ENCODE results near the gene ZKSCAN4.

The ZKSCAN4 gene

DNA sequence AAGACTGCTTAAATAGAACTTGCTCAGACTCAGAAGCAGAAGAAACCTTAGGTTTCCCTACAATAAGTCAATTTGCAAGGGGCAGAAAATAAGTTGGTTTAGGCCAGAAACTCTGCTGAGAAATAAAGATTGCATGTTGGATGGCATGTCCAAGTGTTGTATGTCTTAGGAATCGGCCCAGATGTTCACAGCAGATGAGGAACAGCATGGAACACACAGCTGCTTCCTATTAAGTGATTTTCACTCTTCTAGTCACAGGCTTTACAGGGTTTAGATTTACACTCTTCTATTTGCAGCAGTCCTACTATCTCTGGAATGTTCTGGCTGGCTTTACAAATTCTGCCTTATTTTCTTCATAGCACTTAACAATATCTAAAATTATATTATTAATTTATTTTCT is 3.2 kb downstream of the ZKSCAN4 start:
- Histone ChIP-seq H3K4me3 (ENCODE audit: low read depth, low read length) (no peak overlapping the region), H3K4me1 (ENCODE audit: control insufficient read depth, insufficient read depth, low read length) (peaks cover 14% of the 10 kb centered on the region), H3K36me3 (ENCODE audit: control insufficient read depth, insufficient read depth, low read length) (peaks cover 55% of the 10 kb centered on the region), H3K27ac (ENCODE audit: low read depth, low read length) (no peak overlapping the region), H3K27me3 (ENCODE audit: control insufficient read depth, insufficient read depth, low read length) (no peaks in the 10 kb centered on the region), H3K9me3 (ENCODE audit: control insufficient read depth, insufficient read depth, low read length) (no peaks in the 10 kb centered on the region), H3K9ac (ENCODE audit: low read depth, low read length) (no peak overlapping the region)

DNA sequence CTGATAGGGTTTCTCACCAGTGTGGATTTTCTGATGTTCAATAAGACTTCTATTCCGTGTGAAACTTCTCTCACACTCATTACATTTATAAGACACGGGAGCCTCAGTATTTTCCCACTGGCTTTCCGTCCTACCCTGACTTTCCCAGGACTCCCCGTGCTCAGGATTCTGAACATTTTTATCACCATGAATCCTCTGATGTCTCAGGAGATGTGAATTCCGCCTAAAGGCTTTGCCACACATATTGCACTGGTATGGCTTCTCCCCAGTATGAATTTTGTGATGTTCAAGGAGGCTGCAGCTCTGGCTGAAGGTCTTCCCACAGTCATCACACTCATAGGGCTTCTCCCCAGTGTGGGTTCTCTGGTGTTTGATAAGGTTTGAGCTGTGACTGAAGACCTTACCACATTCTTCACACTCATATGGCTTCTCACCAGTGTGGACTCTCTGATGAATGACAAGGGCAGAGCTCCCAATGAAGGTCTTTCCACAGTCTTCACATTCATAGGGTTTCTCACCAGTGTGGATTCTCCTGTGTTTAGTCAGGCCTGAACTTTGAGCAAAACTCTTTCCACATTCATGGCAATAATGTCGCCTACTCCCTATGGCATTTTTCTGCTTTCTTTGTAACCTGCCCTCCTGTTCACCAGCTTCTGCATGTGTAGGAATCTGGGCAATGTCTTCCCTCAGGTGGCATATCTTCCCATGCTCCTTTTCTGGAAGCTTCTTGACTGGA is 6.7 kb downstream of the ZKSCAN4 start:
- Histone ChIP-seq H3K9me3 (ENCODE audit: control insufficient read depth, insufficient read depth, low read length) (no peaks in the 10 kb centered on the region), H3K9ac (ENCODE audit: low read depth, low read length) (no peak overlapping the region), H3K27me3 (ENCODE audit: control insufficient read depth, insufficient read depth, low read length) (no peaks in the 10 kb centered on the region), H3K4me1 (ENCODE audit: control insufficient read depth, insufficient read depth, low read length) (no peaks in the 10 kb centered on the region), H3K36me3 (ENCODE audit: control insufficient read depth, insufficient read depth, low read length) (peaks cover 57% of the 10 kb centered on the region), H3K27ac (ENCODE audit: low read depth, low read length) (no peak overlapping the region), H3K4me3 (ENCODE audit: low read depth, low read length) (no peak overlapping the region)

DNA sequence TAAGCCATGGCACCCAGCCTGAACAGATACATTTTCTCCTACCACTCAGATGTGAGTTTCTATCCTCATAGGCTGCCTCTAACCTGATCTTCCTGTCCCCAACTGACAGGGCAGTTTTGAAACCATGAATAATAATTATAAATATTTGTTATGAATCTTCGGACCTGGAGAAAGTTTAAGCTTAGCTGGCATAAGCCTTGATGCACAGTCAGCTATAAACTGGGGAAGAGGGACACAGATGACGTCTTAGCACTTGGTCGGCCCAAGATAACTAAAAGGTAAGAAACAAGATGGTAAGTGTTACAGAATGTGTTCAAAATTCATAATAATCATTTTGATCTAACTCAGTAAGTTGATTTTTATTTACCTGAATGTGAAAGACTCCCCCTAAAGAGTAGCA is 8.1 kb downstream of the ZKSCAN4 start:
- H3K27ac ChIP-seq (ENCODE audit: low read depth, low read length), result no peak overlapping the region
- H3K36me3 ChIP-seq (ENCODE audit: control insufficient read depth, insufficient read depth, low read length), result peaks cover 52% of the 10 kb centered on the region
- H3K4me1 ChIP-seq (ENCODE audit: control insufficient read depth, insufficient read depth, low read length), result no peaks in the 10 kb centered on the region

DNA sequence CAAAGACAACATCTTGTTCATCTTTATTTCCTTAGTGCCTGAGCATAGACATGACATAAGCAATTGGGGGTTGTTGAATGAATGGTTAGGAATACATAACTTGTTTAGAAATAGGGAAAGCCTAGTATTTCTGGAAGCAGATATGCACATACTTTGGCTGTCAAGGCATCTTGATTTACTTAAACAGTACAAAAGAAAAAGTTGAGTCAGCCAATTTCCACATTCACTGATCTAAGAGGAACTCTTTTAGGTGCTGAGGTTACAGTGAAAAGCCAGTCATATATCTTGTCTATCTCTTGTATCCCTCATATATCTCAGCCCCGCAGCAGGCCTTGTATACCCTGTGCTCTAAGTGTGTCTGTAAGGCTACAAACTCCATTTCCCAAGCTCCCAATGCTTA is 11.6 kb downstream of the ZKSCAN4 start:
- Histone ChIP-seq H3K4me1 (ENCODE audit: control insufficient read depth, insufficient read depth, low read length) (no peaks in the 10 kb centered on the region), H3K9ac (ENCODE audit: low read depth, low read length) (no peak overlapping the region), H3K36me3 (ENCODE audit: control insufficient read depth, insufficient read depth, low read length) (peaks cover 18% of the 10 kb centered on the region), H3K9me3 (ENCODE audit: control insufficient read depth, insufficient read depth, low read length) (no peaks in the 10 kb centered on the region), H3K4me3 (ENCODE audit: low read depth, low read length) (no peak overlapping the region), H3K27ac (ENCODE audit: low read depth, low read length) (no peak overlapping the region), H3K27me3 (ENCODE audit: control insufficient read depth, insufficient read depth, low read length) (no peaks in the 10 kb centered on the region)

More for the DNA sequence above, 8.1 kb downstream of the ZKSCAN4 start:
- no peak overlapping the region for H3K9ac ChIP-seq (ENCODE audit: low read depth, low read length)
- no peaks in the 10 kb centered on the region for H3K9me3 ChIP-seq (ENCODE audit: control insufficient read depth, insufficient read depth, low read length)
- H3K27me3 ChIP-seq (ENCODE audit: control insufficient read depth, insufficient read depth, low read length), result no peaks in the 10 kb centered on the region
- no peak overlapping the region for H3K4me3 ChIP-seq (ENCODE audit: low read depth, low read length)

DNA sequence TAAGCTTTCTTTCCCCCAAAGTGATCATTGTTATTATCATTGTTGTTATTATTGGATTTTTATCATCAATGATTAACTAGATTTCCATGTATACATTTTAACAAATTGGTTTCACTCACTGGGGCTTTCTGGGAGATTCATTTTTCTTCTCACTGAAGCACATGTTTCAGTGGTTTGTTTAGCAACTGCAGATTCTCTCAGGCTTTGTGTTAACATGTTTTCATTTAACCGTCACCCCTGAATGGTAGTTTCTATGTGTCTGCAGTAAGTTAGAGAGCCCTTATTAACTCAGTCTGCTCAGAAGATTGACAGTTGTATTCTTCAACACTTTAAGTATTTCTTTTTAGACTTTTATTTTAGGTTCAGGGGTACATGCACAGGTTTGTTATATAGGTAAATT is 12.4 kb downstream of the ZKSCAN4 start:
- no peaks in the 10 kb centered on the region for H3K9me3 ChIP-seq (ENCODE audit: control insufficient read depth, insufficient read depth, low read length)
- H3K4me3 ChIP-seq (ENCODE audit: low read depth, low read length), result no peak overlapping the region
- H3K9ac ChIP-seq (ENCODE audit: low read depth, low read length), result no peak overlapping the region
- peaks cover 13% of the 10 kb centered on the region for H3K36me3 ChIP-seq (ENCODE audit: control insufficient read depth, insufficient read depth, low read length)
- no peak overlapping the region for H3K27ac ChIP-seq (ENCODE audit: low read depth, low read length)
- no peaks in the 10 kb centered on the region for H3K27me3 ChIP-seq (ENCODE audit: control insufficient read depth, insufficient read depth, low read length)
- no peaks in the 10 kb centered on the region for H3K4me1 ChIP-seq (ENCODE audit: control insufficient read depth, insufficient read depth, low read length)

DNA sequence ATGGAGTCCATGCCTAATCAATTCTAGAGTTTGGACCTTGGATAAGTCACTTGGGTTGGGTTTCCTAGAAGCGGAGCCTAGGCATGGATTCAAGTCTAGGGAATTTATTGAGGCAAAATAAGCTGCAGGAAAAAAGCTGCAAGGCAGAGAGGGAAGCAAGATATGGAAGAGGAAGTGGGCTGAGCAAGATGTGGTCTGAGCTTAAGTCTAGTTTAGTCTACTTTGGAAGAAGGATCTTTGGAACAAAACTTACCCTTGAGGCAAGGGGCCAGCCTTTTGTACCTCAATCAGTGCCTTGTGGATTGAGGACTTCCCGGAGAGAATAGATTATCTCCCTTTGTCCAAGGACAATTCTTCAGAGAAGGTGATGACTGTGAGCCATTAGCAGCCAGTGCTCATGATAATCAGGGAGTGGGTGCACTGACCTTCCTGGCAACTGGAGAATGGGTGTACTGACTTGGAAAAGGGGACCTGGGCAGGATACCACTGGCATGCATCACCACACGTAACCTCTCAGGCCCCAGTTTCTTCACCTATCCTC is 16.1 kb downstream of the ZKSCAN4 start:
- no peaks in the 10 kb centered on the region for H3K27me3 ChIP-seq (ENCODE audit: control insufficient read depth, insufficient read depth, low read length)
- H3K9me3 ChIP-seq (ENCODE audit: control insufficient read depth, insufficient read depth, low read length), result no peaks in the 10 kb centered on the region
- H3K4me1 ChIP-seq (ENCODE audit: control insufficient read depth, insufficient read depth, low read length), result no peaks in the 10 kb centered on the region
- H3K36me3 ChIP-seq (ENCODE audit: control insufficient read depth, insufficient read depth, low read length), result peaks cover 35% of the 10 kb centered on the region
- no peak overlapping the region for H3K9ac ChIP-seq (ENCODE audit: low read depth, low read length)
- H3K4me3 ChIP-seq (ENCODE audit: low read depth, low read length), result no peak overlapping the region
- H3K27ac ChIP-seq (ENCODE audit: low read depth, low read length), result no peak overlapping the region

DNA sequence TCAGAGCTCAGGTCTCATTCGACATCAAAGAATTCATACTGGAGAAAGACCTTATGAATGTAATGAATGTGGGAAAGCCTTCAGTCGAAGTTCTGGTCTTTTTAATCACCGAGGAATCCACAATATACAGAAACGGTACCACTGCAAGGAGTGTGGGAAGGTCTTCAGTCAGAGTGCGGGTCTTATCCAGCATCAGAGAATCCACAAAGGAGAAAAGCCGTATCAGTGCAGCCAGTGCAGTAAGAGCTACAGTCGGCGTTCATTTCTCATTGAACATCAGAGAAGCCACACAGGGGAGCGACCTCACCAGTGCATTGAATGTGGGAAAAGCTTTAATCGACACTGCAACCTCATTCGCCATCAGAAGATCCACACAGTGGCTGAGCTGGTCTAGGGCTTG is 19.3 kb downstream of the ZKSCAN4 start:
- Histone ChIP-seq H3K36me3 (ENCODE audit: control insufficient read depth, insufficient read depth, low read length) (peaks cover 65% of the 10 kb centered on the region), H3K9me3 (ENCODE audit: control insufficient read depth, insufficient read depth, low read length) (no peaks in the 10 kb centered on the region; the same call in 1 of the 2 replicates), H3K27ac (ENCODE audit: low read depth, low read length) (no peak overlapping the region), H3K4me3 (ENCODE audit: low read depth, low read length) (no peak overlapping the region), H3K27me3 (ENCODE audit: control insufficient read depth, insufficient read depth, low read length) (no peaks in the 10 kb centered on the region), H3K4me1 (ENCODE audit: control insufficient read depth, insufficient read depth, low read length) (no peaks in the 10 kb centered on the region), H3K9ac (ENCODE audit: low read depth, low read length) (no peak overlapping the region)

DNA sequence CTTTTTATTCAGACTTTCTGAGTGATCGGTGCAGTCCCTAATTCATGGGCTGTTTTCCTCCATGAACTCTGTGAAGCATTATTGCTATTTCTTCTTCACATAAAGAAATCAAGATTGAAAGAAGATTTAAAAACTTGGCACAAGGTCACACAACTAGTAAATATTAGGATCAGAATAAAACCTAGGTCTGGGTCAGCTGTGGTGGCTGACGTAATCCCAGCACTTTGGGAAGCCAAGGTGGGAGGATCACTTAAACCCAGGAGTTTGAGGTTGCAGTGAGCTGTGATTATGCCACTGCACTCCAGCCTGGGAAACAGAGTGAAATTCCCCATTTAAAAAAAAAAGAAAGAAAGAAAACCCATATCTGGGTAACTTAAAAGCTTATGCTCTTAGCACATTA is 25.6 kb downstream of the ZKSCAN4 start:
- Histone ChIP-seq H3K27ac (ENCODE audit: low read depth, low read length) (no peak overlapping the region), H3K4me1 (ENCODE audit: control insufficient read depth, insufficient read depth, low read length) (0 out of 2 replicates have a peak, but pooled peaks cover 6% of the 10 kb centered on the region), H3K36me3 (ENCODE audit: control insufficient read depth, insufficient read depth, low read length) (peaks cover 43% of the 10 kb centered on the region), H3K9me3 (ENCODE audit: control insufficient read depth, insufficient read depth, low read length) (no peaks in the 10 kb centered on the region; the same call in 1 of the 2 replicates), H3K9ac (ENCODE audit: low read depth, low read length) (no peak overlapping the region), H3K27me3 (ENCODE audit: control insufficient read depth, insufficient read depth, low read length) (peaks cover 27% of the 10 kb centered on the region), H3K4me3 (ENCODE audit: low read depth, low read length) (peak overlapping the region; percentile 94)

DNA sequence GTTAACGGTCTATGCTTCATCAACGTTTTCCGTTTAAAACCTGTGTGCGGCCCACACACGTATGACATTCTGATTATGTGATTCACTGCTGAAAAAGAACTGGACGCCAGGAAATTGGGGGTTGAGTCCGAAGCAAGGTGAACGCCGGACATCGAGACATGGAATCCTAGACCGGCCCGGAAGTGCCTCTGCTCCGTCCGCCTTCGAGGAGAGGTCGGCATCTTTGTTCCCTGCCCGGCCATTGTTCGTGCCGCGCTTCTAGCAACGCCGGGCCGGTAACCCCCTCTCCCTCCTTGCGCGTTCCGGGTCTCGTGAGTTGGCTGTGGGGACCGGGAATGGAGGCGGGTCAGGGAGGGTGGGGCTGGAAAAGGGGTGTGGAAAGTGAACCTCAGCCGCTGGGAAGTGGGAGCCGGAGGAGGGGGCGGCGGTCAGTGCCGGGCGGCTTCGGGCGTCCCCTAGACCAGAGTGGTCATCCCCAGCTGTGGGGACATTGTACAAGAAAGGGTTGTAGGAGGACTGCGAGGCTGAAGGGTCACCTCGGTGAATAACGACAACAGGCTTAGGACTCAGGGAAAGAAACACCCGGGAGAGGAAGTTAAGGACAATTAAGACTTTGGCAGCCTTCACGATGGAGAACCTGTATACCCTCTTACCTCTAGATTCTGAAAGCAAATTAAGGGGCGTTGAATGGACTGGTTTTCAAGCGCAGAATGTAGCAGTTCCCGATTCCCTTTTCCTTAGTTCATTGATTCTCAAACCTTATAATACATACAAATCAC is 26.8 kb downstream of the ZKSCAN4 start, which contains the start of gene ZSCAN9:
Gene ZSCAN9, plus strand, starts transcription at position 220 of the 779 bp plus-strand sequence. CDS start 1,810 bp downstream, outside the sequence.
- Histone ChIP-seq H3K27ac (ENCODE audit: low read depth, low read length) (peak within 1 kb of the TSS; percentile 77), H3K4me1 (ENCODE audit: control insufficient read depth, insufficient read depth, low read length) (0 out of 2 replicates have a peak, but pooled peaks cover 6% of the 10 kb centered on the region), H3K9me3 (ENCODE audit: control insufficient read depth, insufficient read depth, low read length) (no peaks in the 10 kb centered on the region; the same call in 1 of the 2 replicates), H3K27me3 (ENCODE audit: control insufficient read depth, insufficient read depth, low read length) (peaks cover 39% of the 10 kb centered on the region), H3K36me3 (ENCODE audit: control insufficient read depth, insufficient read depth, low read length) (peaks cover 31% of the 10 kb centered on the region), H3K9ac (ENCODE audit: low read depth, low read length) (peak within 1 kb of the TSS; percentile 14), H3K4me3 (ENCODE audit: low read depth, low read length) (peak within 1 kb of the TSS; percentile 94)

DNA sequence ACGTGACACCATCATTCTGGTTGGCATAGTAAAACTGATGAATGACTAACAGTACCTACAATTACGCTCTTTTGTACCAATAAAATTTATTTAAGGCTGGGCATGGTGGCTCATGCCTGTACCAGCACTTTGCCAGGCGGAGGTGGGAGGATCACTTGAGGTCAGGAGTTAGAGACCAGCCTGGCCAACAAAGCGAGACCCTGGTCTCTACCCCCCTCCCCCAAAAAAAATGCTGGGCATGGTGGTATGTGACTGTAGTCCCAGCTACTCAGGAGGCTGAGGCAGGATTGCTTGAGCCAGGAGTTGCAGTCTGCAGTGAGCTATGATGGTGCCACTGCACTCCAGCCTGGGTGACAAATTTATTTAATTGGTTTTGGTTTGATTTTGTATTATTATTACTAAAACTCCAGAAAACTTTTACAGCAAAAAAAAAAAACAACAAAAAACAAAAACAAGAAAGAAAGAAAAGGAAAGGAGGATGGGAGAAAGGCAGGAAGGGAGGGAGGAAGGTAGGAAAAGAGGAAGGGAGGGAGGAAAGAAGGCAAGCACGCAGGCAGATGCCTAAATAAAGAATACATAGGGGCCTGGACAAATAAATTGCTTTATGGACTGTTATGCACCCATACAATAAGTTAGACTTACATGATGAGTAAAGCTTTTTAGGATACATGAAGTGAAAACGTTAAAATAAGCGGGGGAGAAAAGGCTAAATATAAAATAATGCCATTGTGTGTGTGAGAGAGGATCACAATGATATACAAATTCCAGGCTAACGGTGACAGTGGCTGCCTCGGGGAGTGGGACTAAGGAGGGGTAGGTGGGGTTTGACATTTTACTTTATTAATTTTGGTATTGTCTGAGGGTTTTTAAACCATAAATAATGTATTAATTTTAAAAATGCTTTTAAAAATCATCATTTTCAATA is 27.7 kb downstream of the ZKSCAN4 start:
- H3K36me3 ChIP-seq (ENCODE audit: control insufficient read depth, insufficient read depth, low read length), result peaks cover 25% of the 10 kb centered on the region
- H3K27ac ChIP-seq (ENCODE audit: low read depth, low read length), result peak overlapping the region; percentile 77
- H3K9ac ChIP-seq (ENCODE audit: low read depth, low read length), result no peak overlapping the region
- no peaks in the 10 kb centered on the region; the same call in 1 of the 2 replicates for H3K9me3 ChIP-seq (ENCODE audit: control insufficient read depth, insufficient read depth, low read length)
- 0 out of 2 replicates have a peak, but pooled peaks cover 6% of the 10 kb centered on the region for H3K4me1 ChIP-seq (ENCODE audit: control insufficient read depth, insufficient read depth, low read length)
- H3K4me3 ChIP-seq (ENCODE audit: low read depth, low read length), result peak overlapping the region; percentile 94
- peaks cover 48% of the 10 kb centered on the region for H3K27me3 ChIP-seq (ENCODE audit: control insufficient read depth, insufficient read depth, low read length)

All from HUES48 (cell line).